GM21786 (cell line): ENCODE results near the gene DTX3L.

Source experiments
- ATAC-seq: cut with Tn5 transposase; IDR thresholded peaks from one replicate; pipeline ENCODE4 v1.9.1; 2021; ENCODE audit not compliant: unreplicated experiment

DTX3L gene

DNA sequence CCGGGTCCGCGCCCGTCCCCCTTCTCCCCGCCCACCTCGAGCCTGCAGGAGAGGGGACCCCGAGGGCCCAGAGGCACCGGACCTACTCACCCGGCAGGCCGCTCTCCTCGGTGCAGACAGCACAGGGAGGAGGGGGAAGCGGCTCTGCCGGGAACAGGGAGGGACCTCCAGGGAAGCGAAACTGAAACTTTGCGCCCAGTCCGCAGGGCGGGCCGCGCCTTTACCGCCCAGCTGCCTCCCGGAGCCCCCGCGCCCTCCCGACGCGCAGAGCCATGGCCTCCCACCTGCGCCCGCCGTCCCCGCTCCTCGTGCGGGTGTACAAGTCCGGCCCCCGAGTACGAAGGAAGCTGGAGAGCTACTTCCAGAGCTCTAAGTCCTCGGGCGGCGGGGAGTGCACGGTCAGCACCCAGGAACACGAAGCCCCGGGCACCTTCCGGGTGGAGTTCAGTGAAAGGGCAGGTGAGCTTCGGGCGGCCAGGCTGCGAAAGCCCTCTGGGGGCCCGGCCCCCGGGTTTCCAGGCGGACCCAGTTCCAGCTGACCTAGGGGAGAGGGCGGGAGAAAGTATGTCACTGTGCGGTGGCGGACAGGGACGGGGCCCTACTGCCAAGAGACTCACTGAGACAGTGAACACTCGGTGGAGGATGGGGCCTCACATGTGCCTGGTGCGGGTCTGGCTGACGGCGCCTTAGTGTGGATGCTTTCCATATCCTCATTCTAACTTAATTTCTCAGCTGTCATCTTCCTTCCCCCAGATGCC is at the start of gene DTX3L, which contains the start of gene PARP9:
DTX3L (plus strand) TSS at position 184 of the 758 bp plus-strand sequence; CDS start at position 273, 89 bp downstream.
PARP9 (minus strand) TSS at position 146 of the 758 bp plus-strand sequence. CDS start 4,680 bp downstream, outside the sequence.
- ATAC-seq, result peak; percentile 64

GRCh38 chr3:122515020-122515468 is 49.1 kb upstream of the DTX3L start:
- no peak for ATAC-seq

DNA sequence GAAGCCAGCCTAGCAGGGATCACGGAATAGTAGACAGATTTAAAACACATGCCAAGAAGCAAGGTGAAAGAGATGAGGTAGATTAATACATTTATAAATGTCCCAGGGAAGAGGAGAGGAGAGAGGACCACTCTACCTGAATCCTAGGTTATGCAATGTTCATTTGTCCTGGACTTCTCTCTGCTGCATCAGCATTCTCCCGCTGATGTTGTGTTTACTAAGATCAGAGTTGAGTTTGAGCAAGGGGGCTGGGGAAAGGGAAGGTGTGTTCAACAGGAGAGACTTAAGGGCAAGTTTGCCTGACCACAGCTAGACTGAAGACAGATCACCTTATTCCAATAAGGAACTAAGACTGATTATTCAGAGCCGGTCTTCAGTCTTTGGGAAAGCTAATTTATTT is 48.3 kb upstream of the DTX3L start:
- no peak for ATAC-seq

- ATAC-seq, result no peak
These were observed 47.2 kb upstream of the DTX3L start for GRCh38 chr3:122516846-122517360.

GRCh38 chr3:122519693-122520092 is 44.4 kb upstream of the DTX3L start:
- no peak for ATAC-seq

DNA sequence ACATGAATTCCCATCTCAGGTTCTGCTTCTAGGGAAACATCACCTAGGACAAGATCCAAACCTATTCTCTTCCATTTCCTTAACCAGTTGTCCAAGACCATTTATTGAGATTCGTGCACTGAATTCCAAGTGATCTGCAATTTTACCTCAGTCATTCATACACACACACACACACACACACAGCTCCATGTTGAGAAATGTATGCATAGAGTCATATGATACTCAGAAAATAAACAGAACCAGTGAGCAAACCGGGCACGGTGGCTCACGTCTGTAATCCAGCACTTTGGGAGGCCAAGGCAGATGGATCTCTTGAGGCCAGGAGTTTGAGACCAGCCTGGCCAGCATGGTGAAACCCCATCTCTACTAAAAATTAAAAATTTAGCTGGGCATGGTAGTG is 43.3 kb upstream of the DTX3L start:
- ATAC-seq, result no peak

GRCh38 chr3:122523317-122523716 is 40.8 kb upstream of the DTX3L start:
- no peak for ATAC-seq

GRCh38 chr3:122530164-122530563 is 34.0 kb upstream of the DTX3L start:
- no peak for ATAC-seq

DNA sequence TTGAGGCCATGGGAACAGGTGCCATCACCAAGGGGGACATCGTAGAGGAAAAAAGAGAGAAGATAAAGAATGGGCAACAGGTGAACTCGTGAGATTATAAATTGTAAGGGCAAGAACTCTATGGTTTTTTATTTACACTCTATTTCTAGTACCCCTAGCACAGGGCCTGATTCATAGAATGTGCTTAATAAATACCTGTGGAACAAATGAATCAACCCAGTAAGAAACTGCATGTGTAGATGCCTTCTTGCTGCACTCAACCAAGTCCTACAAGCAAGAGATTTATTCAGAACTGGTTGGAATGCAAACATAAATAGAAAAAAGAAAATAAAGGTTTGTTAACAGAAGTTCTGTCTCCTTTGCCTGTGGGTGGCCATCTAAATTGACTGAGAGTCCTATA is 30.7 kb upstream of the DTX3L start:
- no peak for ATAC-seq

DNA sequence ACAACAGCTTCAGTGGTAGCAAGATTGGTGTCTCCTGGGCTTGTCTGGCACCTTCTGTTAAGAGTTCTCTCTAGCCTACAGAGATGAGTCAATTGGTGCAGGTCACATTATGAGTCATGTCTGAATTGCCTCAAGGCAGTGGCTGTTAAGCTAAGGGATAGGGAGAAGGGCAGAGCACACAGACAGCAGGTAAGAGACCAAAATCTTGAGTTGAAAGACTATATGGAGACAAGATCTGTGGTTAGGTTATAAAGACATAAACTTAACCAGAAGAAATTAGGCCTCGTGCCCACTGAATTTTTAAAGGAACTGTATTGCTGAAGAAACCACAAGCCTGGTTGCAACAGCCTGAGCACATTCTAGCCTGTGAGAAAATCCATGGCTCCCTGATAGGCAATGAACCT is 30.2 kb upstream of the DTX3L start:
- peak; percentile 100 for ATAC-seq

DNA sequence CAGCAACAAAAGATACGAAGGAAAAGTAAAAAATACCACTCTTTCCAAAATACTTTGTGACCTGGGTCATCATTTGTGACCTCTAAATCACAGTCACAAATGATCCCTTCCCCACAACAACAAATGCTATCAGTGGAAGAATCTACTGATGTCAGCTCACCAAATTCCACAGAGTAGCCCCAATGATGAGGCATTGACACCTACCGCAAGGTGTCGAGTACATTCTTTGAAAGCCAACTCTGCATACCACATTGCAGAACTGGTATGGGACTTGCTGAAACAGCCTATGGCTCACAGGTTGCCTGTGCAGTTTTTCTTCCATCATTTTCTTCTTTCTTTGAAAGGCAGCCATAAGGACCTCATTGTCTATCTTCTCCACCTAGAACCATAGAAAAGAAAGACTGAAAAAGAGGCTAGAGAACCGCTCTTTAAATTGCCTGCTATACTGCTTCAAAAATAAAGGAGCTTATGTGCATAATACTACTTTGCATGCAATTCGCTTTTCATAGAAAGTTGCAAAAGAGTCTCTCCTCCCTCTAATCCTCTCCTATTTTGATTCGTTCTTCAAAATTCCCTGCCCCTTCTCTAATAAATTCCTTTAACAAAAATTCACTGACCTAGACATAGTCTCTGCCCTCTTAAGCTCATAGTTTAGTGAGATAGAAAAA is 28.0 kb upstream of the DTX3L start:
- no peak for ATAC-seq

DNA sequence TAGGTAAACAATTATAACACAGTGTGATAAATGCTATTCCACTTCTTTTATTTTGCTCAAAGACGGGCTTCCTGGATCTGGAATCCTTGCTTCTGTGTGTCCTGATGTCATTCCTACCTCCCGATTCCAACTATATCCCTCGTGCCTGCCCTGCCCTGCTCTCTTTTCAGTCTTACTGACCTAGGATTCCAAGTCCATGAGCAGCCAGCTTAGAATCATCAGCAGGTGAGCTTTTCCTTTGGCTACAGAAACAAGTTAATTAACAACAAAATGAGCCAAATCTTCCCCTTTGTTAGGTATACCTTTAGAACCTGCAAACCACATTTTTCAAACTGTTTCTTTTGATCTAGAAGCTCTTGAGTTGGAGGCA is 27.5 kb upstream of the DTX3L start:
- ATAC-seq, result no peak

DNA sequence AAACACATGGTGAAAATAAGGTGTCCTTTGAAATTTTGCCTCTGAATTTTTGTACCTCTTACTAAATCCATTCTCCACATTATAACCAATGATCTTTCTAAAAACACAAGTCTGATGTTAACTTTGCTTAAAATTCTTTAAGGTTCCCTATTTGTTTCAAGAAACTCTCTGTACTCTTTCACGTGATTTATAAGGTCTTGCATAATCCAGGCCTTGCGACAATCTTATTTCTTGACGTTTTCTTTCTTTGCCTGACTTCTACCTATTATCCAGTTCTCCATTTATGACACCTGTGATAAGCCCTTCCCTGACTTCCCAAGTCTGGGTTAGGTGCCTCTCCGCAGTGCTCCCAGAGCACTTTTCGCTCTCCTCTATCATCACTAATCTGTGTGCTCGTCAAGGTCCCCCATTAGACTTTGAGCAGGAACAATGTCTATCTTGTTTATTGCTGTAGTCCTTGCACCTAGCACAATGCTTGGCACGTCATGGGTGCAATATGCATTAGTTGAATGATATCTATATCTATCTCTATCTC is 25.1 kb upstream of the DTX3L start:
- ATAC-seq, result no peak

GRCh38 chr3:122546151-122546550 is 18.0 kb upstream of the DTX3L start:
- ATAC-seq, result no peak

DNA sequence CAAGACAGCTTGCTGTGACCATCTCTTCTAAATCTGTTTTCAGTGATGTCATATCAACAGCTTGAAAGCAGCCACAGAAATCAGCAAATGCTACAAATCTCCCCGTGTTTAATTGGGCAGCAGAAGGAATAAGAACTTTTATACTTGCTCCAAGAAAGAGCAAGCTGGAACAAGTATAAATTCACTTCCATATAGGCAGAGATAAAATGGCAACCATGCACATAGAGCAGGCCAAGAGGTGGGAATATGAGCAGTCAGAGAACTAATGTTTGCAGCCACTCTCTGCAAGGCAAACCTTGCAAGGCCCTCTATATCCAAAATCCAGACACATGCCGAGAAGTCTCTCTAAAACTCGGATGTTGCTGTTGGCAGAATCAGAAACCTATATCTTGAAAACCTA is 16.1 kb upstream of the DTX3L start:
- ATAC-seq, result no peak

DNA sequence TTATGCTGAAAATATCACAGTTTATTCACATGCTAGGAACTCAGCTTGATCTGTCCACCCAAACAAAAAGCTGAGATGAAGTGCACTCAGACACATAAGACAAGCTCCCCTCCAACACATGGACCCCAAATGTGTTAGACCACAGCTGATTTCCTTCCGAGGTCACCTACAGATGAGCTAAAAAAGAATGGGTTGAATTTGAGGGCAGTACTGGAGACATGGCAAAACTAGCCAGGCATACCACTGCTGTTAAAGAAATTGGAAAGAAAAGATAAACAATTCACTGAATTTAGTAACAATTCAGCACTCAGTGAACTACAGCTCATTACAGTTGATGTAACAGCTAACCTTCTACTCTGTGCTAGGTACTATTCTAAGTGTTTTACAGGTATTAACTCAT is 15.5 kb upstream of the DTX3L start:
- ATAC-seq, result no peak

- ATAC-seq, result no peak
These were observed 11.0 kb upstream of the DTX3L start for GRCh38 chr3:122553171-122553570.

GRCh38 chr3:122555275-122556071 is 8.7 kb upstream of the DTX3L start:
- ATAC-seq, result no peak

DNA sequence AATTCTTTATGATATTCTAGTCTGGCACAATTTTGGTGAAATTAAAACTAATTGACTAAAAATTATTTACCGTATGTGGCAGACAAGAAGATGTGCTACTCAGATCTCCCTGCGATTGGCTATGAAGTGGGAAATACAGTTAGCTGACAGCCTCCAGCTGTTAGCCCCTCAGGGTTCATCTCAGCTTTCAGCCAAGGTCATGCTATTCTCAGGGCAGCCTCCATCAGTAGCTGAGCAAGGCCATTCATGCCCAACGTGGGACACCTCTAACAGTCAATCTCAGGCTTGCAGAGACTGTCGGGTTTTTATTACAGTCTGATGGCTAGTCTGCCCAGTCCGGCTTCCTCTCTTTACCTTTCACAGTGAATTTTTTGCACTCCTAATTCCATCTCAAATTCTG is 6.8 kb upstream of the DTX3L start:
- ATAC-seq, result no peak

- no peak for ATAC-seq
These were observed 5.5 kb upstream of the DTX3L start for GRCh38 chr3:122558605-122559004.

DNA sequence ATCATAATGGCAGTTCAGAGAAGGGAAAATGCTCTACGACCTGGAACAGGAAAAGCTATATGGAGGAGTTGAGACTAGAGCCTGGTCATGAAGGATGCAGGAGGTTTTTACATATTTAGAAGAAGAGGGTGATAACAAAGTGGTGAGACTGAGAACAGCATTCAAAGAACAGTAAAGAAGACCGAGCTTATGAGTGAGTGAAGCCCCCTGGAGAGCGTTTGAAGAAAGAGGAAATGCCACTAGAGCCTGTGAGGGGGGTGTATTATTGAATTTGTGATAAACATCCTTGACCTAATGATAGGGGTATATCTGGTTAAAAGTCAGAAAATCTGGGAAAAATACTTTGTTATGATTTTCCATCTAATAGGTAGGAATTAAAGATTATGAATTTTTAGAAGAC is 4.2 kb upstream of the DTX3L start:
- ATAC-seq, result no peak
